Testis (tissue), 2 donors: Measurements from ENCODE around the gene TBX5.

Experiments used
- CTCF ChIP-seq, 3 experiments: fragments of 450-650 bp in 2 of 3; fragments of 200-600 bp in 1 of 3; sonication (generic) in 1 of 3; IDR thresholded peaks; one replicate each; pipeline ENCODE4 v1.5.1; 2016 to 2019; ENCODE audit warnings: antibody characterized with exemption in 3 of 3, mild to moderate bottlenecking in 2 of 3, moderate library complexity in 1 of 3
- POLR2A ChIP-seq: fragments of 450-650 bp; IDR thresholded peaks from one replicate; pipeline ENCODE4 v1.6.1; 2017; ENCODE audit warnings: antibody characterized with exemption, mild to moderate bottlenecking, moderate library complexity

- TF ChIP-seq CTCF (IDR thresholded peaks at IDR 0.05), result no peak
- no peak for TF ChIP-seq POLR2A
These were observed 63.3 kb downstream of the TBX5 start for GRCh38 chr12:114342656-114343055.
